Measurements from ENCODE around the gene XPR1.

DNA sequence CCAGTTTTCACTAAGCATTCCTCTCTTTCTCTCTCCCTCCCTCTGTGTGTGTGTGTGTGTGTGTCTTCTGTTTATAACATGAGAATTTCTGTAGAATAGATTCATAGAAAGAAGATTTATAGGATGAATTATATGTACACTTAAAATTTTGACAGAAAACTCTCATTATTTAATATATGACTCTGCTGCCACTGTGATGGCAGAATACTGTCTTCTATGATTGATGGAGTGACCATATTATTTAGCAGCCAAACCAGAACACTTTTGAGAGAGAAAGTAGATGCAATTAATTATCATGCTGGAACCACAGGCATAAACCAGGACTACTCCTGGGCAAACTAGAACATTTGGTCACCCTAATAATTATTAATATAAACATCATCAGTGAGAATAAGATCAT, 34.3 kb upstream of the XPR1 start:
- TF ChIP-seq, protein P1, sequence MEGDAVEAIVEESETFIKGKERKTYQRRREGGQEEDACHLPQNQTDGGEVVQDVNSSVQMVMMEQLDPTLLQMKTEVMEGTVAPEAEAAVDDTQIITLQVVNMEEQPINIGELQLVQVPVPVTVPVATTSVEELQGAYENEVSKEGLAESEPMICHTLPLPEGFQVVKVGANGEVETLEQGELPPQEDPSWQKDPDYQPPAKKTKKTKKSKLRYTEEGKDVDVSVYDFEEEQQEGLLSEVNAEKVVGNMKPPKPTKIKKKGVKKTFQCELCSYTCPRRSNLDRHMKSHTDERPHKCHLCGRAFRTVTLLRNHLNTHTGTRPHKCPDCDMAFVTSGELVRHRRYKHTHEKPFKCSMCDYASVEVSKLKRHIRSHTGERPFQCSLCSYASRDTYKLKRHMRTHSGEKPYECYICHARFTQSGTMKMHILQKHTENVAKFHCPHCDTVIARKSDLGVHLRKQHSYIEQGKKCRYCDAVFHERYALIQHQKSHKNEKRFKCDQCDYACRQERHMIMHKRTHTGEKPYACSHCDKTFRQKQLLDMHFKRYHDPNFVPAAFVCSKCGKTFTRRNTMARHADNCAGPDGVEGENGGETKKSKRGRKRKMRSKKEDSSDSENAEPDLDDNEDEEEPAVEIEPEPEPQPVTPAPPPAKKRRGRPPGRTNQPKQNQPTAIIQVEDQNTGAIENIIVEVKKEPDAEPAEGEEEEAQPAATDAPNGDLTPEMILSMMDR (IDR thresholded peaks at IDR 0.05) = no peak
- TF ChIP-seq POLR2A (IDR thresholded peaks at IDR 0.05) = no peak

All from uterus (tissue), 2 donors.